ENCODE results near the gene LRP2. TPM values are rescaled to one million over a fixed set of nuclear protein-coding genes. Genes with fewer than 3 reads are reported as not detected.

LRP2 gene
- polyA plus RNA-seq, 1 donor (not counting 4 experiments of a cell fraction or from before 2014, with no cell fraction given), result not detected

DNA sequence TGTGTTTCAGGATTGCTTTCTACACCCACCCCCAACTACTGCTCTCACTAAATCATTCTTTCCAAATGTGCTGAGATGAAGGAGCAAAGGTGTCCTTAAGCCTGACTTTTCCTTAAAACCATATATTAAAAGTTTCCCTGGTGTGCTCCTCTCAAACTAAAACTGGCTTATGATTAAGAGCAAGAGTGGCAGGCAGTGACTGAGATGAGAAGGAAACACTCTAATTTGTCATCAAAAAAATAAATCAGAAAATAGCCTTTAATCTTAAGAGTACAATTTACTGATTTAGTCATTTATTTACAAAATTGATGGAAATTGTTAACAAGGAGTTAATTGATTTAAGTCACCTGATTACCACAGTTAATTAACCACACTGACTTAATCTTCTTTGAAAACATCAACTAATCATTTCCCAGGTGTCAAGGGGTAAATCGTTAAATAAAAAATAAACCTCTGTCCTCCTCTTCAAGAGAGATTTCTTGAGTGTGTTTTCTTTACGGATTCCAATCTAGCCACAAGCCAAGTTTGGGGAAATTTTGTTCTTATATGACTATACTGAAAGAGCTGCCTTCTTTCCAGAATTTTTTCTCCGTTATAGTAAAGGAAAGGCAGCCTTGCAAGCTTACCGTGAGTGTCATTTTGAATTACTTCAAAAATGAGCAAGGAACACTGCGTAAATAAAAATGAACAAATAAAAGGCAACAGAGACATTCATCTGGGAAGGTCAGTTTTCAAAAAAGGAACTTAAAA lies 17.4 kb downstream of the LRP2 start:
- DNase-seq (ENCODE audit: low read depth, low spot score) (no peak), FAIRE-seq (no peak)
- no peaks in the 10 kb centered on the region for H3K9me3 ChIP-seq (ENCODE audit: control insufficient read depth, low read depth, low read length)
- no peak overlapping the region for H3K27ac ChIP-seq (ENCODE audit: control insufficient read depth, insufficient read depth, low read length)
- dilution Hi-C loops (cut with MboI; ENCODE audit: extremely low pct_ligation_motif_present, low sequenced_read_pairs), result no loop called here
- no peak overlapping the region for H2AFZ ChIP-seq (ENCODE audit: control insufficient read depth, low read length)
- TF ChIP-seq EZH2 (IDR thresholded peaks at IDR 0.05; ENCODE audit: low read length), result no peak
- TF ChIP-seq, protein P1, sequence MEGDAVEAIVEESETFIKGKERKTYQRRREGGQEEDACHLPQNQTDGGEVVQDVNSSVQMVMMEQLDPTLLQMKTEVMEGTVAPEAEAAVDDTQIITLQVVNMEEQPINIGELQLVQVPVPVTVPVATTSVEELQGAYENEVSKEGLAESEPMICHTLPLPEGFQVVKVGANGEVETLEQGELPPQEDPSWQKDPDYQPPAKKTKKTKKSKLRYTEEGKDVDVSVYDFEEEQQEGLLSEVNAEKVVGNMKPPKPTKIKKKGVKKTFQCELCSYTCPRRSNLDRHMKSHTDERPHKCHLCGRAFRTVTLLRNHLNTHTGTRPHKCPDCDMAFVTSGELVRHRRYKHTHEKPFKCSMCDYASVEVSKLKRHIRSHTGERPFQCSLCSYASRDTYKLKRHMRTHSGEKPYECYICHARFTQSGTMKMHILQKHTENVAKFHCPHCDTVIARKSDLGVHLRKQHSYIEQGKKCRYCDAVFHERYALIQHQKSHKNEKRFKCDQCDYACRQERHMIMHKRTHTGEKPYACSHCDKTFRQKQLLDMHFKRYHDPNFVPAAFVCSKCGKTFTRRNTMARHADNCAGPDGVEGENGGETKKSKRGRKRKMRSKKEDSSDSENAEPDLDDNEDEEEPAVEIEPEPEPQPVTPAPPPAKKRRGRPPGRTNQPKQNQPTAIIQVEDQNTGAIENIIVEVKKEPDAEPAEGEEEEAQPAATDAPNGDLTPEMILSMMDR (optimal IDR thresholded peaks at IDR 0.05 in 1 of 3, IDR thresholded peaks at IDR 0.05 in 1 of 3, conservative IDR thresholded peaks at IDR 0.05 in 1 of 3; ENCODE audit: extremely low read depth in 1 of 3, insufficient read depth in 2 of 3, low read length in 3 of 3), result no peak
- H3K79me2 ChIP-seq (ENCODE audit: control insufficient read depth, insufficient read depth, low read length), result no peaks in the 10 kb centered on the region
- no peaks in the 10 kb centered on the region for H3K36me3 ChIP-seq (ENCODE audit: control insufficient read depth in 2 of 2, extremely low read depth in 1 of 2, insufficient read depth in 2 of 2, low read length in 2 of 2)
- H3K4me2 ChIP-seq (ENCODE audit: control insufficient read depth, extremely low read depth, insufficient read depth, low read depth, low read length), result no peak overlapping the region
- H3K4me1 ChIP-seq (ENCODE audit: control insufficient read depth, extremely low read depth, insufficient read depth, low read length), result no peaks in the 10 kb centered on the region
- H4K20me1 ChIP-seq (ENCODE audit: control insufficient read depth, extremely low read depth, insufficient read depth, low read length), result no peaks in the 10 kb centered on the region
- H3K9ac ChIP-seq (ENCODE audit: control insufficient read depth, extremely low read depth, insufficient read depth, low read length), result no peak overlapping the region
- H3K4me3 ChIP-seq (ENCODE audit: control insufficient read depth in 2 of 3, extremely low read depth in 1 of 3, insufficient read depth in 2 of 3, low read depth in 1 of 3, low read length in 3 of 3), result no peak overlapping the region
- H3K27me3 ChIP-seq (ENCODE audit: control insufficient read depth, extremely low read depth, insufficient read depth, low read length), result peaks cover 5% of the 10 kb centered on the region
- H3K9me1 ChIP-seq (ENCODE audit: control insufficient read depth, extremely low read depth, insufficient read depth, low read length), result no peaks in the 10 kb centered on the region

DNA sequence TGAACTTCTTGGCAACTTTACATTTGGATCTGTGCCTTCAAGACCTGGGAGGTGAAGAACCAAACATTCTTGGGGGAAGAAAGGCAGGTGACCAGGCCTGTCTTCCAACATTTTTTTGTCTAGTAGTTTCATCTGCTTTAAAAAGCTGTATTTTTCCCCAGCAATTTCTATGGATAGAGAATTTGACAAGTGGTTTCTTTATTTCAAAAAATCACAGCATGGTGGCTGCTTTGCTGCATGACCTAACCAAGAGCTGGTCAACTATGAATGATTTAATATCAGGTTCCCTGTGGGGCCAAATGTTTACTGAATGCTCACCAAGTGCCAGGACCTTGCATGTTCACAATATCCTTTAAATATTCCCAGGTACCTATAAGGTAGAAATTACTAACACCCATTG lies 19.1 kb downstream of the LRP2 start:
- no peak overlapping the region for H2AFZ ChIP-seq (ENCODE audit: control insufficient read depth, low read length)
- H4K20me1 ChIP-seq (ENCODE audit: control insufficient read depth, extremely low read depth, insufficient read depth, low read length), result no peaks in the 10 kb centered on the region
- no peaks in the 10 kb centered on the region for H3K36me3 ChIP-seq (ENCODE audit: control insufficient read depth in 2 of 2, extremely low read depth in 1 of 2, insufficient read depth in 2 of 2, low read length in 2 of 2)
- FAIRE-seq (no peak), DNase-seq (ENCODE audit: low read depth, low spot score) (no peak)
- no peak overlapping the region for H3K4me3 ChIP-seq (ENCODE audit: control insufficient read depth in 2 of 3, extremely low read depth in 1 of 3, insufficient read depth in 2 of 3, low read depth in 1 of 3, low read length in 3 of 3)
- TF ChIP-seq, protein P1 (optimal IDR thresholded peaks at IDR 0.05 in 1 of 3, IDR thresholded peaks at IDR 0.05 in 1 of 3, conservative IDR thresholded peaks at IDR 0.05 in 1 of 3; ENCODE audit: extremely low read depth in 1 of 3, insufficient read depth in 2 of 3, low read length in 3 of 3), result no peak
- TF ChIP-seq EZH2 (IDR thresholded peaks at IDR 0.05; ENCODE audit: low read length), result no peak
- H3K4me2 ChIP-seq (ENCODE audit: control insufficient read depth, extremely low read depth, insufficient read depth, low read depth, low read length), result no peak overlapping the region
- peaks cover 5% of the 10 kb centered on the region for H3K27me3 ChIP-seq (ENCODE audit: control insufficient read depth, extremely low read depth, insufficient read depth, low read length)
- H3K9me1 ChIP-seq (ENCODE audit: control insufficient read depth, extremely low read depth, insufficient read depth, low read length), result no peaks in the 10 kb centered on the region
- dilution Hi-C loops (cut with MboI; ENCODE audit: extremely low pct_ligation_motif_present, low sequenced_read_pairs), result no loop called here
- no peak overlapping the region for H3K27ac ChIP-seq (ENCODE audit: control insufficient read depth, insufficient read depth, low read length)
- no peaks in the 10 kb centered on the region for H3K9me3 ChIP-seq (ENCODE audit: control insufficient read depth, low read depth, low read length)
- H3K79me2 ChIP-seq (ENCODE audit: control insufficient read depth, insufficient read depth, low read length), result no peaks in the 10 kb centered on the region
- H3K4me1 ChIP-seq (ENCODE audit: control insufficient read depth, extremely low read depth, insufficient read depth, low read length), result no peaks in the 10 kb centered on the region
- no peak overlapping the region for H3K9ac ChIP-seq (ENCODE audit: control insufficient read depth, extremely low read depth, insufficient read depth, low read length)

Data from keratinocyte (primary cell).